ENCODE measurements around the gene PRM1.
A peak's percentile ranks its signal among the peaks of the same experiment; 100 is the strongest.

The PRM1 gene

GRCh38 chr16:11296706-11297491, 15.8 kb upstream of the PRM1 start:
- no peak for DNase-seq

GRCh38 chr16:11296351-11296705, 15.2 kb upstream of the PRM1 start:
- no peak for DNase-seq

GRCh38 chr16:11295672-11296071, 14.5 kb upstream of the PRM1 start:
- no peak for DNase-seq

GRCh38 chr16:11292076-11292748, 11.1 kb upstream of the PRM1 start:
- DNase-seq: no peak

- DNase-seq: no peak
Measured at GRCh38 chr16:11291091-11291703, 10.1 kb upstream of the PRM1 start.

- no peak for DNase-seq
Measured at GRCh38 chr16:11290102-11290893, 9.2 kb upstream of the PRM1 start.

GRCh38 chr16:11289696-11290095, 8.6 kb upstream of the PRM1 start:
- peak; percentile 50 to 75 for DNase-seq

- DNase-seq: no peak
Measured at GRCh38 chr16:11289202-11289601, 8.1 kb upstream of the PRM1 start.

- no peak for DNase-seq
Measured at GRCh38 chr16:11285842-11286241, 4.7 kb upstream of the PRM1 start.

- peak; percentile 42 to 61 for DNase-seq
Measured at GRCh38 chr16:11283820-11284248, 2.7 kb upstream of the PRM1 start.

GRCh38 chr16:11278681-11279628, 2.2 kb downstream of the PRM1 start:
- peak; percentile 32 to 36 for DNase-seq

- no peak for DNase-seq
Measured at GRCh38 chr16:11277607-11278337, 3.4 kb downstream of the PRM1 start.

- no peak for DNase-seq
Measured at GRCh38 chr16:11276896-11277593, 4.1 kb downstream of the PRM1 start.

GRCh38 chr16:11276143-11276895, 4.8 kb downstream of the PRM1 start, which contains the start of gene PRM2:
TSS of gene PRM2 (minus strand) at chr16:11276480. CDS start at chr16:11276370, 110 bp downstream.
- DNase-seq: no peak

- no peak for DNase-seq
Measured at GRCh38 chr16:11274964-11275363, 6.2 kb downstream of the PRM1 start.

- no peak for DNase-seq
Measured at GRCh38 chr16:11273721-11274324, 7.3 kb downstream of the PRM1 start.

- DNase-seq: no peak
Measured at GRCh38 chr16:11272921-11273720, 8.0 kb downstream of the PRM1 start, which contains the start of gene PRM3. TSS of gene PRM3 (minus strand) at chr16:11273629. CDS start at chr16:11273595, 34 bp downstream.

GRCh38 chr16:11272484-11272883, 8.6 kb downstream of the PRM1 start:
- peak in 1 of 2 donors; percentile 42 for DNase-seq
